Occipital lobe (tissue), 3 donors: Measurements from ENCODE around the gene CAPZA1. TPM values are rescaled to one million over a fixed set of nuclear protein-coding genes. Genes with fewer than 3 reads are reported as not detected.
A peak's percentile ranks its signal among the peaks of the same experiment; 100 is the strongest.

Experiments
- DNase-seq: peaks from one replicate; lab custom pipeline; 2025; lab: John Stamatoyannopoulos, UW
- small RNA-seq: library from RNA; depleted of rRNA; stranded (forward); fragments of <200 nt; gene quantifications from one replicate; pipeline ENCODE3, GENCODE V24; 2014
- total RNA-seq: library from RNA; depleted of rRNA; stranded (reverse); fragments of >200 nt; gene quantifications from one replicate; pipeline ENCODE4 v1.2.3, GENCODE V29; 2014

The CAPZA1 gene
- total RNA-seq, 1 donor from 2014 or later, result 83.3 TPM

GRCh38 chr1:112714313-112715263 is 95.0 kb downstream of the CAPZA1 start:
- no peak for DNase-seq

- DNase-seq, result peak; percentile 82
Measured at GRCh38 chr1:112715264-112716053, 95.8 kb downstream of the CAPZA1 start, which contains the start of gene PPM1J. Gene PPM1J, minus strand, starts transcription at chr1:112715332. Its CDS starts 31 bp downstream, at chr1:112715301.

- peak; percentile 83 for DNase-seq
Measured at GRCh38 chr1:112716133-112716720, 96.6 kb downstream of the CAPZA1 start.

- DNase-seq, result no peak
Measured at GRCh38 chr1:112717263-112717873, 97.7 kb downstream of the CAPZA1 start.

- peak; percentile 47 for DNase-seq
Measured at GRCh38 chr1:112718691-112719418, 99.2 kb downstream of the CAPZA1 start.

- DNase-seq, result no peak
Measured at GRCh38 chr1:112719706-112720105, 100.1 kb downstream of the CAPZA1 start.

GRCh38 chr1:112720800-112721199 is 101.2 kb downstream of the CAPZA1 start:
- DNase-seq, result no peak

Small RNA genes within 50 kb of the gene (small RNA-seq; reads per million reads assigned to genes)
- not detected for gene RNU7-70P

Other genes with a start within 250 kb of the CAPZA1 start
- gene CTTNBP2NL, start 223.6 kb upstream of the CAPZA1 start, total RNA-seq, result 23.9 TPM
- 2.8 TPM for gene WNT2B, start 110.9 kb upstream of the CAPZA1 start, total RNA-seq
- 42.6 TPM for gene ST7L, start 691 bp upstream of the CAPZA1 start, total RNA-seq
- gene MOV10, start 54.8 kb downstream of the CAPZA1 start, total RNA-seq, result 3.7 TPM
- gene RHOC, start 87.3 kb downstream of the CAPZA1 start, total RNA-seq, result 37.6 TPM
- 4.4 TPM for gene PPM1J, start 95.5 kb downstream of the CAPZA1 start, total RNA-seq